Fibroblast of the aortic adventitia (primary cell): ENCODE measurements around the gene HAT1. TPM values are rescaled to one million over a fixed set of nuclear protein-coding genes. Genes with fewer than 3 reads are reported as not detected.
"Not testable (repeated sequence)": the region's sequence is repeated elsewhere in the genome, so short reads cannot be mapped to it uniquely, and the experiment has no call there.

ENCODE experiments used
- DNase-seq: peaks from one replicate; pipeline ENCODE4 v3.0.0-alpha.2; 2010; ENCODE audit warnings: low read depth
- H3K4me3 ChIP-seq: 2 replicates; pipeline ENCODE4 v1.5.1; 2011; ENCODE audit warnings: low read depth, mild to moderate bottlenecking, control low read depth, low read length, moderate library complexity
- total RNA-seq: library from RNA; depleted of rRNA; stranded (reverse); fragments of >200 nt; gene quantifications from 2 replicates; pipeline ENCODE4 v1.2.3, GENCODE V29; 2012; ENCODE audit warnings: low replicate concordance
- TF ChIP-seq, protein P1 (sequence below): IDR thresholded peaks from 2 replicates; pipeline ENCODE4 v1.5.1; 2011; ENCODE audit warnings: mild to moderate bottlenecking, low read length, control low read depth, inconsistent platforms; ENCODE audit not compliant: insufficient read depth

HAT1 gene
- total RNA-seq, 1 donor: 81.4 TPM

DNA sequence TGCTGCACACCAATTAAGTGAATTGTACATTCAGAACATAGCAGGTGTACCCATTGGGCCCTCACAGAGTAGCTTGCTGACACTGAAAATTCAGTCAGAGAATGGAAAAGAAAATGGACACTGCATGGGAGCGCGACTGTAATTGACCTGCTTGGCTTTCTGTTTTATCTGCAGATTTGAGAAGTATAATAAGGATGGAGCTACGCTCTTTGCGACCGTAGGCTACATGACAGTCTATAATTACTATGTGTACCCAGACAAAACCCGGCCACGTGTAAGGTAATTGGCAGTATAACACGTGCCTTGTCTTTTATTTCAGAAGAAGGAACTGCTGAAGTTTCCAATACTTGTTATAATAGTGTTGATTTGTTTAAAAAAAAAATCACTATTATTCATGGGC lies 44.0 kb downstream of the HAT1 start:
- no peak overlapping the region for H3K4me3 ChIP-seq
- DNase-seq: no peak
- TF ChIP-seq, protein P1, sequence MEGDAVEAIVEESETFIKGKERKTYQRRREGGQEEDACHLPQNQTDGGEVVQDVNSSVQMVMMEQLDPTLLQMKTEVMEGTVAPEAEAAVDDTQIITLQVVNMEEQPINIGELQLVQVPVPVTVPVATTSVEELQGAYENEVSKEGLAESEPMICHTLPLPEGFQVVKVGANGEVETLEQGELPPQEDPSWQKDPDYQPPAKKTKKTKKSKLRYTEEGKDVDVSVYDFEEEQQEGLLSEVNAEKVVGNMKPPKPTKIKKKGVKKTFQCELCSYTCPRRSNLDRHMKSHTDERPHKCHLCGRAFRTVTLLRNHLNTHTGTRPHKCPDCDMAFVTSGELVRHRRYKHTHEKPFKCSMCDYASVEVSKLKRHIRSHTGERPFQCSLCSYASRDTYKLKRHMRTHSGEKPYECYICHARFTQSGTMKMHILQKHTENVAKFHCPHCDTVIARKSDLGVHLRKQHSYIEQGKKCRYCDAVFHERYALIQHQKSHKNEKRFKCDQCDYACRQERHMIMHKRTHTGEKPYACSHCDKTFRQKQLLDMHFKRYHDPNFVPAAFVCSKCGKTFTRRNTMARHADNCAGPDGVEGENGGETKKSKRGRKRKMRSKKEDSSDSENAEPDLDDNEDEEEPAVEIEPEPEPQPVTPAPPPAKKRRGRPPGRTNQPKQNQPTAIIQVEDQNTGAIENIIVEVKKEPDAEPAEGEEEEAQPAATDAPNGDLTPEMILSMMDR: no peak

DNA sequence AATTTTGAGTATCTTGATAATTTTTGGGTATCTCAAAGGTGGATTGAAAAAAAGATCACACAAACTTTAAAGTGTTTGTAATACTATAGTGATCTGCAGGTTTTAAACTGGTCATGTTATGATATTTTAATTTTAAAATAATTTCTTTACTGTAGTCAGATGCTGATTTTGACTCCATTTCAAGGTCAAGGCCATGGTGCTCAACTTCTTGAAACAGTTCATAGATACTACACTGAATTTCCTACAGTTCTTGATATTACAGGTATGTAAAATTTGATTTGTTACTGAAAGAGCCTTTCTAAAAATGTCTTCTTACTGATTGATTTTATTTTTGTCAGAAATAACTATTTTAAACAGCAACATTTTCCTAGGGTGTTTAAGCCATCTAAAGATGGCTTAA lies 44.4 kb downstream of the HAT1 start:
- DNase-seq: no peak
- TF ChIP-seq, protein P1: no peak
- no peak overlapping the region for H3K4me3 ChIP-seq

DNA sequence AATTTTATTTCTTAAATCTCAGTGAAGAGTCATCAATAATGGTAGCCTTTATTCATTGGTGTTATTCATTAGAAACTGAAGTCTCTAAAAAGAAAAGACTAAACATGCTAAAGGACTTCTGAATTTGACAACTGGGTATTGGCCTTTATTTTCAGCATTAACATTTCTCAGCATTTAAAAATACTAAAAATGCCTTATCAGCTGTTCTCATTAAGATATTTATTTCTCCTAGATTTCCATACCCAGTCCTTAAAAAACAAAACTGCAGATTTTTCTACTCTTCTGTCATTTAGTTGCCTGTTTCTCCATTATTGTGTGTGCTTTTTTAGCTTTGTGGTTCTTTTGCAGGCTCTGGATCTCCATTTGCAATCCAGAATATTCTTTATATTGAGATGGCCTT lies 46.2 kb downstream of the HAT1 start:
- TF ChIP-seq, protein P1: no peak
- H3K4me3 ChIP-seq: no peak overlapping the region
- DNase-seq: no peak

DNA sequence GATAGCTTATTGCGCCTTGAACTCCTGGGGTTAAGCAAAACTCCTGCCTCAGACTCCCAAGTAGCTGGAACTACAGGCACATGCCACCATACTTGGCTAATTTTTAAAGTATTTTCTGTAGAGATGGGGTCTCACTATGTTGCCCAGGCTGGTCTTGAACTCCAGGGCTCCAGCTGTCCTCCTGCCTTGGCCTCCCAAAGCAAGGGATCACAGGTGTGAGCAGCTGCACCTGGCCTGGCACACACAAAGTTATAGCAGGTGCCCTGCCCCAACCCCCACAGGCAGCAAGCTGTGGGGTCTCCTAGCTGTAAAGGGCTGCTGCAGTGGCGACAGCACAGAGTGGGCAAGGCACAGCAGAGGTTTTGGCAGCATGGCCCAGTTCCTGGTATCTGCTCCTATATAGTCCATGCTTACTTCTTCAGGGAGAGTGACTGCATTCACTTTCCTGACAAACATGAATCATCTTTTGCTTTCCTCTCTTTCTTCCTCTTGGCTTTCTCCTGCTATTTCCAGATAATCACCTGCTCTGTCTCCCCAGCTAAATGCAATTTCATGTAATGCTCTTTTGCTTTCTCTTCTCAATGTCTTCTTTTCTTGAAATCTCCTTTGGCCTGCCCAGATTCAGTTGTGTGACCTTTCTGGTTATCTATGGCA lies 50.2 kb downstream of the HAT1 start:
- no peak overlapping the region for H3K4me3 ChIP-seq
- TF ChIP-seq, protein P1: no peak
- DNase-seq: no peak

DNA sequence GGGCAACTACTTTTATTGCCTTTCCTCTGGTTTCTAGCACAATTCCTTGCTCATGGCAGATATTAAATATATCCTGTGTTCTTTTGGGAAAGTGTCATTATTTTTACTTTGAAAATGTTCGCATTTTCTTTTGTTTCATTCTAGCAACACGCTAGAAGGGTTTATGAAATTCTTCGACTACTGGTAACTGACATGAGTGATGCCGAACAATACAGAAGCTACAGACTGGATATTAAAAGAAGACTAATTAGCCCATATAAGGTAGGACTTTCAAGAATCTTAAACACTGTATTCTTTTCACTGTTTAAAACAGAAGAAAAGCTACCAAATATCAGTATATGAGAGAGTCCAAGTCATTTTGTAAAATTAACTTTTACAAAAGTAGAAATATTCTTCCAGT lies 56.8 kb downstream of the HAT1 start:
- no peak for DNase-seq
- TF ChIP-seq, protein P1: no peak
- H3K4me3 ChIP-seq: no peak overlapping the region

DNA sequence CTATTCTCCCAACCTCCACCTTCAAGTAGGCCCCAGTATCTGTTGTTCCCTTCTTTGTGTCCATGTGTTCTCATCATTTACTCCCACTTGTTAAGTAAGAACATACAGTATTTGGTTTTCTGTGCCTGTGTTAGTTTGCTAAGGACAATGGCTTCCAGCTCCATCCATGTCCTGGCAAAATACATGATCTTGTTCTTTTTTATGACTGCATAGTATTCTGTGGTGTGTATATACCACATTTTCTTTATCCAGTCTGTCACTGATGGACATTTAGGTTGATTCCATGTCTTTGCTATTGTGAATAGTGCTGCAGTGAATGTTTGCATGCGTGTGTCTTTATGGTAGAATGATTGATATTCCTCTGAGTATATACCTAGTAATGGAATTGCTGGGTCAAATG lies 61.7 kb downstream of the HAT1 start:
- not testable (repeated sequence) for DNase-seq, H3K4me3 ChIP-seq

DNA sequence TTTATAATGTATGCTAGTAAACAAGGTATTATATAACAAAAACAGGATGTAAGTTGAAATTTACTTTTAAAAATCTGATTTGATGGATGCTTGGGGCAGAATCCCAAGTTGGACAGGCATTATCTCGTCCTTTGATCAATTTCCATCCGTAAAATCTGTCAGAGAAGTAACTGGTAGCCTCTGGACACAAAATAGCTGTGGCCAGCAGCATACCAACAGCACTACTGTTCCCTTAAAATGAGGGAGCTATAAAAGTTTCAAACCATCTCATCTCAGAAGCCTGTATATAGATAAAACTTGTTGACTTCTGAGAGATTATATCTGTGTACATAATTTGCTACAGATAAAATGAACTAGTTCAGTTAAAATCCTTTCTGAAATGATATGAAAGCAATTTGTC lies 62.8 kb downstream of the HAT1 start:
- H3K4me3 ChIP-seq: no peak overlapping the region
- no peak for DNase-seq
- TF ChIP-seq, protein P1: no peak
